Left hindlimb (tissue), 1 donor: ENCODE data around the gene RAB8B.

Experiments used
- DNase-seq: peaks from one replicate; pipeline ENCODE4 v3.0.0-alpha.2; 2018

Gene RAB8B

GRCh38 chr15:63238796-63239195 is 49.4 kb downstream of the RAB8B start:
- DNase-seq: no peak

- no peak for DNase-seq
Measured at GRCh38 chr15:63240109-63240508, 50.7 kb downstream of the RAB8B start.

DNA sequence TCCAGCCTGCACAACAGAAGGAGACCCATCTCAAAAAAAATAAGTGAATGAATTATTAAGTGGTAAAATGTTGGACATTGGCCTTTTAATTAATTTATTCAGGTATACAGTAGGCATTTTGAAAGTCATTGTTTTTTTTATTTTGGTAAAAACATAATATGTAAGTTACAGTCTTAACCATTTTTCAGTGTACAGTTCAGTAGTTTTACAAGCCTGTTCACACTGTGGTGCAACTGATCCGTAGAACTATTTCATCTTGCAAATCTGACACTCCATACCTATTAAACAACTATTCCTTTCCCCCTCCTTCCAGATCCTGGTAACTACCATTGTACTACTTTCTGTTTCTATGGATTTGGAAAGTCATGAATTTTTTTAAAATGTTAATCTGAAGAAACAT is 51.9 kb downstream of the RAB8B start:
- DNase-seq: no peak

GRCh38 chr15:63243101-63243500 is 53.7 kb downstream of the RAB8B start:
- DNase-seq: no peak

DNA sequence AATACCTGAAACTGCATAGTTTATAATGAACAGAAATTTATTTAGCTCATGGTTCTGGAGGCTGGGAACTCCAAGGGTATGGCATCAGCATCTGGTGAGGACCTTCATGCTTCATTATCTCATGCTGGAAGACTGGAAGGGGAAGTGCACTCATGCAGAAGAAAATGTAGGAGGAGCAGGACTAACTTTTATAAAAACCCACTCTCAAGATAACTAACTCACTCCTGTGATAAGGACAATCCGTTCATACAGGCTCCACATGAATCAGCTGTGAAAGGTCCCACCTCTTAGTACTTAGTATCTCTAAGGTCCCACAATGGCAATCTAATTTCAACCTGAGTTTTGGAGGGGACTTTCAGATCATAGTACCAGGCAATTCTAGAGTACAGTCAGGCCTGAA is 54.4 kb downstream of the RAB8B start:
- DNase-seq: no peak

DNA sequence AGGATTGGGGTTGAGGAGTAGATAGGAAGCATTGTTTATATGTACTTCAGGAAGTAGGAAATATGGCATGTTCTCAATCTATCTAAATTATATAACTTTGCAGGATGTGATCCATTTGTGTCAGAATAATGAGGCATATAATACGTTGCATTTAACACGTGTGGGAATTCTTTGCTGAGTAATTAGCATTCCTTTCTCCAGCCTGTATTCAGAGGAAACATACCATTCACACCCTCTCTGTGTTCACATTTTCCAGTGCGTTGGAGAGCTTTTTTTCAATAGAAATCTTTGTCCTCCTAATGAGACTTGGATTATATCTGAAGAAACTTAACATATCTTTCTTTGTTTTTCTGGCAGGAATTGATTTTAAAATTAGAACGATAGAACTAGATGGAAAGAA is 55.0 kb downstream of the RAB8B start:
- no peak for DNase-seq

- no peak for DNase-seq
Measured at GRCh38 chr15:63244976-63245645, 55.7 kb downstream of the RAB8B start.

- no peak for DNase-seq
Measured at GRCh38 chr15:63246691-63247469, 57.5 kb downstream of the RAB8B start.

GRCh38 chr15:63250312-63250965 is 61.0 kb downstream of the RAB8B start:
- DNase-seq: no peak

GRCh38 chr15:63251701-63252100 is 62.3 kb downstream of the RAB8B start:
- DNase-seq: no peak

- no peak for DNase-seq
Measured at GRCh38 chr15:63252292-63252691, 62.9 kb downstream of the RAB8B start.

DNA sequence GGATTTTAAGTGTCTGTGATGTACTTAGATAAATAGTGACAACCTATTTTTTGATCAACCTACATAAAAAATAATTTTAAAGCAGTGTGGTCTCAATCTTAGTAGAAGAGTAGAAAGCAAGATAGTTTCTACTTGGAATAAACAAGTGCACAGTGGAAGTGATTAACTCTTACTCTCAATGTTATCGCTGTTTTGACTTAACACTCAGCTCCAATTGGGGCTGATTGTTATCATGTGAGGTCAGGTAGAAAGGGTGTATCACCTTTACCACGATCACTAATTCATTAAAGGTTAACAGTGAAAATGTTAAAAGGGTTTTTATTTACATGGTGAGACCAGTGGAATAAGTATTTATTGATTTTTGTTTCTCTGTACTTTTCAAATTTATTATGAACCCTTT is 65.6 kb downstream of the RAB8B start:
- no peak for DNase-seq

DNA sequence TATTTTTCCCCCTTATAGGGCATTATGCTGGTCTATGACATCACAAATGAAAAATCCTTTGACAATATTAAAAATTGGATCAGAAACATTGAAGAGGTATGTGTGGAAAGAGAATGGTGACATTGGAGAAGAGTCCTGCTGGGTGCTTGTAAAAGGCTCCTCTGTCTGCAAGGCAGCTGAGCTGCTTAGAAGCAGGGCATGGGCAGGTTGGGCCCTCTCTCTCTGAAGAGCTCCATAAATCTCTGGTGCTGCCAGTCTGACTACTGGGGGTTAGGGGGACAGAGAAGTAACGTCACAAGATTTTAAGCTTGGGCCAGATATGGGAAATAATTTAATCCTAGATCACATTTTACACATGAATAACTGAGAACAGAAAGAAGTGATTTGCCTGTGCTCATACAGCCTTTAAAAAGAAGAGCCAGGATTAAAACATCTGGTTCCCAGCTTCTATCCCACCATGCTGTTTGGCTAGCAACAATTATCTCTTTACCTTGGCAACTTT is 66.1 kb downstream of the RAB8B start:
- DNase-seq: no peak

- no peak for DNase-seq
Measured at GRCh38 chr15:63256433-63257274, 67.2 kb downstream of the RAB8B start.

- DNase-seq: no peak
Measured at GRCh38 chr15:63258658-63259057, 69.3 kb downstream of the RAB8B start.

- no peak for DNase-seq
Measured at GRCh38 chr15:63260791-63261190, 71.4 kb downstream of the RAB8B start.

DNA sequence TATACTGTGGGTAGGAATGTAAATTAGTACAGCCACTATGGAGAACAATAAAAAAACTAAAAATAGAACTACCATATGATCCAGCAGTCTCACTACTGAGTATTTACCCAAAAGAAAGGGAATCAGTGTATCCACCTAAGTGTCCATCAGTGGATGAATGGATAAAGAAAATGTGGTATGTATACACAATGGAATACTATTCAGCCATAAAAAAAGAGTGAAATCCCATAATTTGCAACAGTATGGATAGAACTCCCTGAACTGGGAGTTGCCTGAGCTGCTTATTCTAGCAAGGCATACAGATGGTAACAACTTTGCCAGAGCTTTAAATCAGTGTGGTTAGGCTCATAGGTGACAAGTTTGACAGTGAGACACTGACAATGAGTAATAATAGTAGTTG is 71.9 kb downstream of the RAB8B start:
- DNase-seq: no peak

DNA sequence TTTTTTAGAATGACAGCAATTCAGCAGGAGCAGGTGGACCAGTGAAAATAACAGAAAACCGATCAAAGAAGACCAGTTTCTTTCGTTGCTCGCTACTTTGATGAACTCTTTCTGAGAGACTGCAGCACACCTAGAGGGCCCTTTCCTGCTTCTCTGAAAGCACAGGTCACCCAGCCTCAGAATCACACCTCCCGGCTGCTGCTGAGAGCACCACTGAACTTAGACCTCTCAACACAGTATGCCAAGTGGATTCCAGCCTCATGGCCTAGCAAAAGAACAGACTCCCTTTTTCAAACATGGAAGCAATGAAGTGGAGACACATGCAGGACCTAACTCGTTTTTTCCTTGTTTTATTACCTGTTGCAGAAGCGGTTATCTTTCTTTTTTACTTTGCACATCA is 74.1 kb downstream of the RAB8B start:
- DNase-seq: no peak

DNA sequence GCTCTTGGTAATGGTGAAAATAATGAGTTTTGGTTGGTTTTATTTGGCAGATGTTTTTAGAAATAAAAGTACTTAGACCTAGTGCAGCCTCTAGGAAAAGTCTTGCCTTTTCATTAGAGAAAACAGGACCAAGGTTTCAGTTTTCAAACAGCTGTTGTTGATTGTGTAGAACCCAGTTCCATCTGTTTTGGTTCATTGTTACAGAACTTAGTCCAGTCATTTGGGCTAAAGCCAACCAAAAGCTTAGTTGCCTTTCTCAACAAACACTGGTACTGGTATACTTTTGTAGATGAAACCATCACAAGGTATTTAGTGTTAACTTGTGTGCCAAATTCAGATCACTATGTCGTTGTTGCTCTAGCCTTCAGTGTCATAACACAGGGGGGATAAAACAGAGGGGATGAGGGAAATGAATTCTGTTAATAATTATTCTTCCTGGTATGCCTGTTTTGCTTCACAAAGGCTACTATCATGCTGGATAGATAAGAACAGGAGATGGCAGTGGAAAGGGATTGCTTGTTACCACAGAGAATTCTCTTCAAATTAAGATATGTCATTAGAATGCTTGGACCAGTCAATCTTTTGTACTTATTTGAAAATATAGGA is 75.4 kb downstream of the RAB8B start:
- DNase-seq: no peak

DNA sequence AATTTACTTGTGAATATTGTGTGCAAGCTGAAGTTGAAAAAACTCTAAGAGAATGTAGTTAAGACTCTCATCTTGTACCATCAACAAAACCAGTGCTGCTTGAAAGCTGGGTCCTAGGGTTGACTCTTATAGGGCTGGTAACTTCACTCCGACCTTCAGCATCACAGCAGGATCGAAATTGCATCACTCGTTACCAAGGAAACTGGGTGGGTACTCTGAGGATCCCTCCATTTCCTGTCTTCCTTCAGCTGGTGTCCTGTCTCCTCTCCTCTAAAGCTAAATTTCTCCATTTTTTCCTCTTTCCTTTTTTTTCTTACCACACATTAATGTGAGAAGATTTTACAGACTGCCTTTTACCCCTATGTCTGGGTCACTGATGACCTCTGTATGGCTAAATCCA is 85.0 kb downstream of the RAB8B start:
- no peak for DNase-seq

- no peak for DNase-seq
Measured at GRCh38 chr15:63276342-63277037, 87.1 kb downstream of the RAB8B start.
